K562 (cell line): ENCODE results near the gene MFSD6. TPM values are rescaled to one million over a fixed set of nuclear protein-coding genes. Genes with fewer than 3 reads are reported as not detected.
A peak's percentile ranks its signal among the peaks of the same experiment; 100 is the strongest.

Experiments used
- CCNT2 ChIP-seq: IDR thresholded peaks from 2 replicates; pipeline ENCODE4 v1.6.1; 2011; ENCODE audit warnings: borderline replicate concordance, low read depth, mild to moderate bottlenecking, moderate library complexity, mixed read lengths, low read length; ENCODE audit not compliant: insufficient read length; ENCODE audit errors: extremely low read depth
- FOXM1 ChIP-seq, 2 experiments: fragments of 450-650 bp in 1 of 2; sonication (generic) in 1 of 2; formaldehyde crosslinking in 1 of 2; IDR thresholded peaks; 2 replicates each; pipeline versions ENCODE4 v1.6.1 to v1.9.0; 2017 to 2022; ENCODE audit warnings: low read depth in 2 of 2, mild to moderate bottlenecking in 2 of 2, missing genetic modification reagents in 1 of 2, moderate library complexity in 1 of 2
- HNRNPLL ChIP-seq: fragments of 200-400 bp; formaldehyde crosslinking; IDR thresholded peaks from 2 replicates; pipeline ENCODE4 v1.6.1; 2017; ENCODE audit warnings: low read length, low read depth, mild to moderate bottlenecking; ENCODE audit not compliant: poor library complexity, severe bottlenecking
- ID3 ChIP-seq, 2 experiments: fragments of 250-450 bp in 1 of 2; fragments of 450-650 bp in 1 of 2; sonication (Bioruptor Pico) in 1 of 2; IDR thresholded peaks; 2 replicates each; pipeline versions ENCODE4 v1.6.1 to v1.8.0; 2016 to 2021; ENCODE audit warnings: mild to moderate bottlenecking in 2 of 2, moderate library complexity in 2 of 2, missing compliant biosample characterization in 1 of 2, missing genetic modification characterization in 1 of 2
- IFI16 ChIP-seq: fragments of 250-450 bp; sonication (Bioruptor Pico); IDR thresholded peaks from 2 replicates; pipeline ENCODE4 v2.1.2; 2022; ENCODE audit warnings: mild to moderate bottlenecking, inconsistent platforms
- MED1 ChIP-seq: sonication (generic); formaldehyde crosslinking; IDR thresholded peaks from 2 replicates; pipeline ENCODE4 v1.8.1; 2023; ENCODE audit warnings: missing genetic modification reagents, borderline replicate concordance
- MLLT1 ChIP-seq, 2 experiments: fragments of 450-650 bp; IDR thresholded peaks; 2 replicates each; pipeline ENCODE4 v1.6.1; 2016
- PCBP1 ChIP-seq: fragments of 200-400 bp; formaldehyde crosslinking; IDR thresholded peaks from 2 replicates; pipeline ENCODE4 v1.6.1; 2018; ENCODE audit warnings: mild to moderate bottlenecking, low read depth, low read length; ENCODE audit not compliant: poor library complexity, severe bottlenecking
- POLR2B ChIP-seq: fragments of 450-650 bp; IDR thresholded peaks from 2 replicates; pipeline ENCODE4 v1.6.1; 2018; ENCODE audit warnings: low read depth; ENCODE audit not compliant: partially characterized antibody
- RFX1 ChIP-seq: fragments of 450-650 bp; IDR thresholded peaks from 2 replicates; pipeline ENCODE4 v1.6.1; 2016; ENCODE audit warnings: mild to moderate bottlenecking, moderate library complexity
- SMAD2 ChIP-seq: fragments of 150-350 bp; IDR thresholded peaks from 2 replicates; pipeline ENCODE4 v1.6.1; 2014; ENCODE audit warnings: low read depth, mild to moderate bottlenecking, low read length
- SNIP1 ChIP-seq: fragments of 450-650 bp; IDR thresholded peaks from 2 replicates; pipeline ENCODE4 v1.7.1; 2017; ENCODE audit warnings: low read depth, mild to moderate bottlenecking
- SREBF1 ChIP-seq: fragments of 150-350 bp; IDR thresholded peaks from 2 replicates; pipeline ENCODE4 v1.6.1; 2014; ENCODE audit warnings: antibody characterized with exemption, low read depth, low read length, borderline replicate concordance
- TEAD1 ChIP-seq, 2 experiments: fragments of 450-650 bp in 1 of 2; sonication (generic) in 1 of 2; formaldehyde crosslinking; IDR thresholded peaks; 2 replicates each; pipeline versions ENCODE4 v1.4.0 to v1.8.0; 2020 to 2022; ENCODE audit warnings: mild to moderate bottlenecking in 2 of 2, missing genetic modification reagents in 1 of 2
- TRIM25 ChIP-seq: fragments of 450-650 bp; IDR thresholded peaks from 2 replicates; pipeline ENCODE4 v1.7.0; 2016; ENCODE audit warnings: borderline replicate concordance
- XRCC4 ChIP-seq: IDR thresholded peaks from one replicate; pipeline ENCODE4 v1.6.1; 2011; ENCODE audit not compliant: insufficient read depth, insufficient read length; ENCODE audit errors: extremely low read depth
- YBX1 ChIP-seq: fragments of 450-650 bp; IDR thresholded peaks from 2 replicates; pipeline ENCODE4 v1.7.1; 2016; ENCODE audit warnings: mild to moderate bottlenecking
- ZBTB26 ChIP-seq: fragments of 450-650 bp; formaldehyde crosslinking; IDR thresholded peaks from 2 replicates; pipeline ENCODE4 v1.4.0; 2022; ENCODE audit warnings: missing genetic modification characterization
- ZHX1 ChIP-seq: fragments of 150-350 bp; conservative IDR thresholded peaks from 2 replicates; pipeline ENCODE4 v1.6.1; 2014; ENCODE audit warnings: low read length
- ZNF764 ChIP-seq: fragments of 250-450 bp; sonication (Bioruptor Pico); IDR thresholded peaks from 2 replicates; pipeline ENCODE4 v1.4.0; 2020; ENCODE audit warnings: low read depth, mild to moderate bottlenecking, moderate library complexity
- polyA plus RNA-seq, 8 experiments: library from polyadenylated mRNA; depleted of rRNA in 4 of 8; stranded (reverse) in 5 of 8; unstranded in 3 of 8; fragments of >200 nt; fragmentation: Nextera tagmentation in 2 of 8; fragmentation: Illumina TruSeq in 1 of 8; extraction: Ambion mirVana in 2 of 8; extraction: Trizol in 1 of 8; gene quantifications; 2 replicates each; pipeline versions ENCODE4 v1.2.1 to v1.2.3, GENCODE V29; 2011 to 2014; ENCODE audit warnings: inconsistent platforms in 1 of 8, missing spikeins in 1 of 8
- total RNA-seq, 7 experiments: library from RNA; depleted of rRNA in 6 of 7; stranded (reverse); fragments of >200 nt in 6 of 7; fragmentation: Illumina TruSeq in 2 of 7; extraction: Trizol in 2 of 7; gene quantifications; 2 replicates each; pipeline versions ENCODE4 v1.2.1 to v1.2.3, GENCODE V29; 2011 to 2021; ENCODE audit warnings: low replicate concordance in 1 of 7

The MFSD6 gene
- total and polyA plus RNA-seq, 9 of the 15 experiments (the other 6 are each of a cell fraction or from before 2014, with no cell fraction given): 1.1 to 7.9 (median 4.4) TPM

- no peak for TF ChIP-seq ZHX1
- TF ChIP-seq ID3 (CRISPR knock-in tag; IDR thresholded peaks at IDR 0.05): no peak
- TF ChIP-seq ID3 (tag; IDR thresholded peaks at IDR 0.05): no peak
- no peak for TF ChIP-seq HNRNPLL
- no peak for TF ChIP-seq RFX1
- no peak for TF ChIP-seq XRCC4
- TF ChIP-seq SNIP1: no peak
- no peak for TF ChIP-seq SMAD2
- TF ChIP-seq ZBTB26 (CRISPR knock-in tag): no peak
- TF ChIP-seq MED1 (CRISPR knock-in tag): no peak
- no peak for TF ChIP-seq SREBF1
- TF ChIP-seq MLLT1 (IDR thresholded peaks at IDR 0.05): no peak
- TF ChIP-seq TRIM25: no peak
- no peak for TF ChIP-seq POLR2B
- no peak for TF ChIP-seq PCBP1
- no peak for TF ChIP-seq IFI16 (CRISPR knock-in tag)
- no peak for TF ChIP-seq ZNF764 (CRISPR knock-in tag)
- no peak for TF ChIP-seq FOXM1 (IDR thresholded peaks at IDR 0.05; ENCODE audit: low read depth)
- no peak for TF ChIP-seq FOXM1 (CRISPR knock-in tag; IDR thresholded peaks at IDR 0.05; ENCODE audit: low read depth)
- TF ChIP-seq YBX1: no peak
- peak; percentile 86 to 89; a peak in 3 of 4 replicates for TF ChIP-seq TEAD1 (CRISPR knock-in tag; IDR thresholded peaks at IDR 0.05)
- TF ChIP-seq CCNT2: peak; percentile 85
Measured at GRCh38 chr2:190380962-190381412, 27.2 kb upstream of the MFSD6 start (continued).
